PC-3 (cell line): Measurements from ENCODE around the gene AP5Z1. TPM values are rescaled to one million over a fixed set of nuclear protein-coding genes. Genes with fewer than 3 reads are reported as not detected.
"Not testable (repeated sequence)": the region's sequence is repeated elsewhere in the genome, so short reads cannot be mapped to it uniquely, and the experiment has no call there.

Source experiments
- ATAC-seq: fragments of 200-7000 bp; cut with Tn5 transposase; 2 replicates; pipeline ENCODE4 v1.9.1; 2020; ENCODE audit warnings: mild to moderate bottlenecking, moderate library complexity
- BruUV-seq: library from RNA; stranded (reverse); fragments of 400-500 nt; replicated peaks from 2 replicates; lab custom pipeline; 2021; lab: Mats Ljungman, UMichigan
- CTCF ChIA-PET: fragments of 300-600 bp; sonication (Branson Sonifier 250); formaldehyde crosslinking; loops from one replicate; lab custom pipeline; 2022; ENCODE audit warnings: antibody characterized with exemption; lab: Charles Lee
- POLR2A ChIA-PET: fragments of 300-600 bp; sonication (Branson Sonifier 250); formaldehyde crosslinking; loops from one replicate; lab custom pipeline; 2022; ENCODE audit warnings: antibody characterized with exemption; ENCODE audit not compliant: unreplicated experiment; lab: Charles Lee
- DNase-seq: peaks from one replicate; pipeline ENCODE4 v3.0.0-alpha.2; 2015
- H2AFZ ChIP-seq: fragments of 300-600 bp; sonication (generic); 2 replicates; pipeline ENCODE4 v1.6.0; 2016; ENCODE audit warnings: antibody characterized with exemption, low read length
- H3F3A ChIP-seq: fragments of 300-600 bp; sonication (generic); one replicate; pipeline ENCODE4 v1.6.0; 2017; ENCODE audit warnings: antibody characterized with exemption, low read length, control low read depth, mild to moderate bottlenecking; ENCODE audit not compliant: unreplicated experiment
- H3K27ac ChIP-seq: fragments of 300-600 bp; sonication (generic); 2 replicates; pipeline ENCODE4 v1.5.1; 2016; ENCODE audit warnings: mild to moderate bottlenecking, low read length
- H3K27me3 ChIP-seq: fragments of 300-600 bp; sonication (generic); 2 replicates; pipeline ENCODE4 v1.6.1; 2016; ENCODE audit warnings: low read length, mixed read lengths
- H3K36me3 ChIP-seq: fragments of 300-600 bp; sonication (generic); 2 replicates; pipeline ENCODE4 v1.6.1; 2016; ENCODE audit warnings: low read depth, mixed run types, low read length, mixed read lengths
- H3K4me1 ChIP-seq: fragments of 300-600 bp; sonication (generic); 2 replicates; pipeline ENCODE4 v1.5.1; 2016; ENCODE audit warnings: low read length; ENCODE audit not compliant: insufficient read depth
- H3K4me2 ChIP-seq: fragments of 300-600 bp; sonication (generic); 2 replicates; pipeline ENCODE4 v1.6.0; 2016; ENCODE audit warnings: low read length
- H3K4me3 ChIP-seq: fragments of 300-600 bp; sonication (generic); 2 replicates; pipeline ENCODE4 v1.5.1; 2016; ENCODE audit warnings: mild to moderate bottlenecking, low read length, mixed read lengths
- H3K79me2 ChIP-seq: fragments of 300-600 bp; sonication (generic); 2 replicates; pipeline ENCODE4 v1.6.1; 2017; ENCODE audit warnings: low read length, mixed read lengths
- H3K9ac ChIP-seq: fragments of 300-600 bp; sonication (generic); 2 replicates; pipeline ENCODE4 v1.6.0; 2016; ENCODE audit warnings: mild to moderate bottlenecking, low read length
- H3K9me2 ChIP-seq: fragments of 300-600 bp; sonication (generic); replicated peaks from 2 replicates; pipeline ENCODE4 v1.6.1; 2016; ENCODE audit warnings: mixed run types, low read length, mixed read lengths
- H3K9me3 ChIP-seq: fragments of 300-600 bp; sonication (generic); 2 replicates; pipeline ENCODE4 v1.6.1; 2016; ENCODE audit warnings: low read length, mixed read lengths
- H4K20me1 ChIP-seq: fragments of 300-600 bp; sonication (generic); 2 replicates; pipeline ENCODE4 v1.6.1; 2016; ENCODE audit warnings: low read length, mixed read lengths
- CTCF ChIP-seq: fragments of 300-600 bp; sonication (generic); conservative IDR thresholded peaks from 2 replicates; pipeline ENCODE4 v1.5.1; 2017; ENCODE audit warnings: antibody characterized with exemption, low read depth, mild to moderate bottlenecking, low read length
- EZH2 ChIP-seq: fragments of 300-600 bp; sonication (generic); IDR thresholded peaks from one replicate; pipeline ENCODE4 v1.6.1; 2017; ENCODE audit warnings: antibody characterized with exemption, mild to moderate bottlenecking, low read length; ENCODE audit not compliant: unreplicated experiment
- EZH2phosphoT487 ChIP-seq: fragments of 300-600 bp; sonication (generic); IDR thresholded peaks from 2 replicates; pipeline ENCODE4 v1.6.1; 2018; ENCODE audit warnings: mild to moderate bottlenecking, antibody characterized with exemption, low read length, borderline replicate concordance
- intact Hi-C: fragments of 100-400 bp; cut with micrococcal nuclease; formaldehyde crosslinking; loops from 2 replicates; pipeline ENCODE4 v1.9.0; 2023
- total RNA-seq: library from RNA; depleted of rRNA; stranded (reverse); fragments of >200 nt; gene quantifications from 2 replicates; pipeline ENCODE4 v1.2.3, GENCODE V29; 2014

Gene AP5Z1
- total RNA-seq, 1 experiment from 2014 or later: 36.6 TPM

DNA sequence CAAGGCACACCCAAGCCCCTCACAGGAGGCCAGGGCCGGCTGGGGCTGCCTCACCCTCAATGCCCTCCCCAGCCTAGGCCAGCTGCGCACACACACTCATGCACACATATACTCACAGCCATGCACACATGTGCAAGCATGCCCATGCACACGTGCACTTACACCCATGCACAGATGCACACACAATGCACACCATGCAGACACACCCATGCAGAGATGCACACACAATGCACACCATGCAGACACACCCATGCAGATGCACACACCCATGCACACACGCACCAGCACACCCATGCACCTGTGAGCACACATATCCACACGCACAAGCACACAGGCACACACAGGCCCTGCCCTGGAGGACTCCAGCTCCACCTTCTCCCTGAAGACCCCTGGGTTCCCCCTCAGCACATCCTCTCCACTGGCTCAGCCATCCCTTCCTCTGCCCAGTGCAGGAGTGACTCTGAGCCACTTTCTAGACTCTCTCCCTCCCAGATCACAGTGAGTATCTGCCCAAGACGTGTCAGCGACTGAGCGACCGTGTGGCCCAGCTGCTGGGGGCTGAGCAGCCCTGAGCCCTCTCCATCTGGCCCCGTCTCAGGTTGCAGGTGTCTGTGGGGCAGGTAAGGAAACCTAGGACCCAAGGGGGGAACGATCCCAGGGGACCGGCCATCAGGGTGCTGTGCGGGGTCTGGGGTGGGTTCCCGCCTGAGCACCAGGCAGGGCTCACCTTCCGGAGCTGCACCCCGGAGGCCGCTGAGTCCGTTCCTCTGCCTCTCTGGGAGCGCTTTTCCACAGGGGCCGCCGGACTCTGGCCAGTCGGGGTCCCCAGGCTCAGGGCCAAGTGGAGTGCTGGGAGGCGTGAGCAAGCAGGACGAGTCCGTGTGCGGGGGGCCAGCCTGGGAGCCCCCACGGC, 25.8 kb downstream of the AP5Z1 start:
- ChIA-PET CTCF (no interaction called here), POLR2A (no interaction called here)
- intact Hi-C loops: no loop called here
- H3K27ac ChIP-seq: no peak overlapping the region
- BruUV-seq: no TSS peak
- H3K9me2 ChIP-seq: no peaks in the 10 kb centered on the region
- H3K36me3 ChIP-seq: no peaks in the 10 kb centered on the region
- no peaks in the 10 kb centered on the region for H3F3A ChIP-seq
- ATAC-seq: no peak
- H3K4me3 ChIP-seq: no peak overlapping the region
- H3K4me2 ChIP-seq: no peak overlapping the region
- no peak overlapping the region for H2AFZ ChIP-seq
- H3K4me1 ChIP-seq: no peaks in the 10 kb centered on the region
- DNase-seq: no peak
- no peaks in the 10 kb centered on the region for H3K27me3 ChIP-seq
- H3K79me2 ChIP-seq: no peaks in the 10 kb centered on the region
- H4K20me1 ChIP-seq: no peaks in the 10 kb centered on the region
- H3K9me3 ChIP-seq: no peaks in the 10 kb centered on the region
- TF ChIP-seq CTCF: no peak
- TF ChIP-seq EZH2: no peak
- no peak for TF ChIP-seq EZH2phosphoT487
- no peak overlapping the region for H3K9ac ChIP-seq

DNA sequence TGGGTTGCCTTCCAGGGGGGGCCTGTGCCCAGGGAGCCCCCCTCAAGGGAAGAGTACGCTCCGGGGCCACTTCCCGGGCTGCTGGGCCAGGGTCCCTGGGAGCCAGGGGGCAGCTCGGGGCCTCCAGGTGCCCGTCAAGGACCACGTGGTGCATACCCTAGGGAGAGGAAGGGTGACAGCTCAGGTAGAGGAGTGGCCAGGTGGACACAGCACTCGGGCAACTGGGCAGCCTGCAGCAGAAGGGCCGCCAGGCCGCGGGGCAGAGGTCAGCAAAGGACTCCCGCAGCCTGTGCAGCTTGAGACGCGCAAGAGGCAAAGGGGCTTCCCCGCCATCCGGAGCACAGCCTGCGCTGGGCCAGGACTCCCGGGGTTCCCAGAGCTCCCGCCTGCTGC, 26.4 kb downstream of the AP5Z1 start:
- CTCF ChIA-PET: no interaction called here
- no peaks in the 10 kb centered on the region for H3K79me2 ChIP-seq
- H3K36me3 ChIP-seq: no peaks in the 10 kb centered on the region
- POLR2A ChIA-PET: no interaction called here
- no peak overlapping the region for H3K4me3 ChIP-seq
- no peak overlapping the region for H3K27ac ChIP-seq
- no peaks in the 10 kb centered on the region for H3K9me2 ChIP-seq
- H3K4me2 ChIP-seq: no peak overlapping the region
- H3K27me3 ChIP-seq: no peaks in the 10 kb centered on the region
- BruUV-seq: no TSS peak
- intact Hi-C loops: no loop called here
- no peaks in the 10 kb centered on the region for H3F3A ChIP-seq
- H3K9ac ChIP-seq: no peak overlapping the region
- no peak for TF ChIP-seq EZH2phosphoT487
- TF ChIP-seq CTCF: no peak
- no peak for TF ChIP-seq EZH2
- H4K20me1 ChIP-seq: no peaks in the 10 kb centered on the region
- no peak overlapping the region for H2AFZ ChIP-seq
- DNase-seq: no peak
- no peak for ATAC-seq
- no peaks in the 10 kb centered on the region for H3K9me3 ChIP-seq
- no peaks in the 10 kb centered on the region for H3K4me1 ChIP-seq

GRCh38 chr7:4802577-4802976, 27.2 kb downstream of the AP5Z1 start:
- BruUV-seq, DNase-seq, H3K9ac ChIP-seq, H3K27me3 ChIP-seq, H3K79me2 ChIP-seq, intact Hi-C loops, CTCF ChIA-PET, H3K4me3 ChIP-seq, H3K36me3 ChIP-seq, H3K9me3 ChIP-seq, ATAC-seq, H4K20me1 ChIP-seq, H3K4me2 ChIP-seq, H3K9me2 ChIP-seq, POLR2A ChIA-PET, H2AFZ ChIP-seq, H3K27ac ChIP-seq, H3K4me1 ChIP-seq, H3F3A ChIP-seq: not testable (repeated sequence)
